Loucy (cell line): ENCODE results near the gene IGFBP2.

Experiments used
- CTCF ChIP-seq: fragments of 200-600 bp; sonication (generic); conservative IDR thresholded peaks from 2 replicates; pipeline ENCODE4 v1.5.1; 2014; ENCODE audit warnings: mild to moderate bottlenecking, antibody characterized with exemption, low read length
- EZH2phosphoT487 ChIP-seq: fragments of 200-600 bp; IDR thresholded peaks from 2 replicates; pipeline ENCODE4 v1.6.1; 2018; ENCODE audit warnings: antibody characterized with exemption, mild to moderate bottlenecking, moderate library complexity, borderline replicate concordance

DNA sequence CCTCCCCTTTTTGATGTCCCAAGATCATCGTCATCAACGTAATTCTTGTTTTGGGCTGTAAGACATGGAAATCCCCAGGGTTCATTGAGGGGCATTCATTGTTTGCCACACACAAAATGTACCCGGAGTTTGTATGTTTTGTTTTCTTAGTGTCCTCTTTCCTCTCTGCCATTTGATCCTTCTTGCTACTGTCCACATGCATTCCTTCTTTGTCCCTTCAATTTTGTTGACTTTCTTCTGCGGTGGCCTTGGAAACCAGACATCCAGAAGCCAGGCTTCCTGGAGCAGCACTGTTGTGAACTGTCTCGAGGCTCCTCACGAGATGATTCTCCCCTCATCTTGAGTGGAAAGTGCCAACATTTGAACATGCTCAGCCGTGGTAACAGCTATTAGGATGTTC is 24.8 kb downstream of the IGFBP2 start:
- no peak for TF ChIP-seq EZH2phosphoT487
- TF ChIP-seq CTCF: no peak
